Activated naive CD4-positive, alpha-beta T cell treated with anti-CD3 and anti-CD28 coated beads, Interleukin-2, amount 50 U/mL, for 24 hours (primary cell): Measurements from ENCODE around the gene SYDE2.

ENCODE experiments used
- H3K27ac Mint-ChIP-seq: one replicate; pipeline ENCODE4 v1.8.0; 2021; ENCODE audit warnings: mild to moderate bottlenecking, mixed read lengths
- H3K27me3 Mint-ChIP-seq: one replicate; pipeline ENCODE4 v1.8.0; 2021; ENCODE audit warnings: mixed read lengths
- H3K36me3 Mint-ChIP-seq: one replicate; pipeline ENCODE4 v1.8.0; 2021; ENCODE audit warnings: mixed read lengths
- H3K4me1 Mint-ChIP-seq: one replicate; pipeline ENCODE4 v1.8.0; 2021; ENCODE audit warnings: mixed read lengths
- H3K4me3 Mint-ChIP-seq: one replicate; pipeline ENCODE4 v1.8.0; 2021; ENCODE audit warnings: mild to moderate bottlenecking, mixed read lengths
- H3K9me3 Mint-ChIP-seq: one replicate; pipeline ENCODE4 v1.8.0; 2021; ENCODE audit warnings: mixed read lengths

SYDE2 gene

DNA sequence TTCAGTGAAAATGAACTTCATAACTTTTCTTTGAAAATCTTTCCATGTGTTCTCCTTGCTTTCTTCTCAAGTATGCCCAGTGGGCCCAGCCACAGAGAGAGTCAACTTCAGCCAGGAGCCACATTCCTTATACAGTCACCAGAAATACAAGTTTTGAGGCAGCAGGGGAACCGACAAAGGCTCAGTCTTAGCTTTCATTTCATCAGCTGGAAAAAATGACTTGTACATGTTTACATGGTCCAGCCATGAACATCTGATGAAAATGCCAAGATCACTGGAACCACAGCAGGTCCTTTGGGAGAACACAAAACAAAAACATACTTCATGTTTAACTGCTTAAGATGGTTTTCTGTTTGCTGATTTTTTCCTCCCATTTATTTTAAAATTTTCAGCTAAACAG, 72.5 kb downstream of the SYDE2 start:
- Mint-ChIP-seq H3K36me3 (no peaks in the 10 kb centered on the region), H3K9me3 (no peaks in the 10 kb centered on the region), H3K27me3 (no peaks in the 10 kb centered on the region), H3K27ac (no peak overlapping the region), H3K4me3 (no peak overlapping the region), H3K4me1 (no peaks in the 10 kb centered on the region)

DNA sequence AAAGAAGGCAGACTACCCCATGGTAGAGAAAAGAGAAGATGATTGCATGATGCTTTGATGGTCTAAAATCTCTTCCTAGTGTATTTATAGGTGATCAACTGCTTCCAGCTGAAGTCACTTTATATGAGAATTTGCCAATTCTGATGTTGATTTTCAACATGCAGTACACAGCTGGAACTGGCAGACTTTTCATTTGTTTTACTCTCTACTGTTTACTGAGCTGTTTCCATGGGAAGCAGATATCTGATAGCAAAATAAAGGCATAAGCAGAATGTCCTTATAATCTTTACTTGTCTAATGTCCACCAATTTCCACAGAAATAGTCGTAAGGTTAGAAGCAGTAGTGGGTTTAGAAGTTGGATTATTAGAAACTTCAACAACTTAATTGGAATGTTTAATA, 74.9 kb downstream of the SYDE2 start:
- Mint-ChIP-seq H3K9me3 (no peaks in the 10 kb centered on the region), H3K4me3 (no peak overlapping the region), H3K4me1 (no peaks in the 10 kb centered on the region), H3K27ac (no peak overlapping the region), H3K27me3 (no peaks in the 10 kb centered on the region), H3K36me3 (no peaks in the 10 kb centered on the region)

DNA sequence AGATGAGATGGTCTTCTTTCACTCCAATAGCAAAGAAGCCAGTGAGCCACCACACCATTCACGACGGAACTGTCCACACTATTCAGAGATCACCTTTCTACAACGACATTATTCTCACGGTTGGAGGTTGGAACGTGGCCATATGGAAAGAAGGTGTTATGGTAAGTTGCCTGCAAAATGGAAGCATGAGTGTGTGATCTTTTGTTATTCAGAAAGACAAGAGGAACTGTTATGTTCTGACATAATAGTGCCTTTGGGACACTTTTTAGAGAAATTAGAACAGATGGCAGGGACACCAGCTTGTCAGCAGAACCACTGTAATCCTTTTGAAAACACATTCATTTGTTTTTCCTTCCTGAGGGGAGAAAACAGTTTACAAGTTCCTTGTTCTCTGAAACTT, 76.7 kb downstream of the SYDE2 start:
- Mint-ChIP-seq H3K9me3 (no peaks in the 10 kb centered on the region), H3K4me3 (no peak overlapping the region), H3K27ac (no peak overlapping the region)

DNA sequence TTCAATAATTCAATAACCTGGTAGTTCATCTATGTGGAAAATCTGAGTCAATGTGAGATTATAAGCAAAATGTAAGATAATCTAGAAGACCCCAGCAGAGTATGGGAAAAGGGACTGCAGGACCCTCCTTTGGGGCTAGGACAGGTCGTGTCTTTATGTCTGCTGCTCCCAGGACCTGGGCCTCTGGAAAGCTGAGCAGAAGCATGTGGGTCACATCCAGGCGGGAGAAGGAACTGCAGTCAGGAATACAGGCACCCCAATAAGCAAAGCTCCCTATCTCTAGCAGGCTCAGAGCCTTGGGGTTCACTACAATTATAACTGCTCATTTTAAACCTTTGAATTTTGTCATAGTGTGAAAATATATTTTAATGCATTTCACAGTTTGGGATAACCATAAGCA, 78.6 kb downstream of the SYDE2 start:
- H3K4me1 Mint-ChIP-seq = no peaks in the 10 kb centered on the region
- no peak overlapping the region for H3K27ac Mint-ChIP-seq
- H3K27me3 Mint-ChIP-seq = peaks cover 2% of the 10 kb centered on the region
- H3K36me3 Mint-ChIP-seq = no peaks in the 10 kb centered on the region
- H3K4me3 Mint-ChIP-seq = no peak overlapping the region
- no peaks in the 10 kb centered on the region for H3K9me3 Mint-ChIP-seq

More for the DNA sequence above, 76.7 kb downstream of the SYDE2 start:
- H3K4me1 Mint-ChIP-seq = no peaks in the 10 kb centered on the region
- peaks cover 2% of the 10 kb centered on the region for H3K27me3 Mint-ChIP-seq
- no peaks in the 10 kb centered on the region for H3K36me3 Mint-ChIP-seq

DNA sequence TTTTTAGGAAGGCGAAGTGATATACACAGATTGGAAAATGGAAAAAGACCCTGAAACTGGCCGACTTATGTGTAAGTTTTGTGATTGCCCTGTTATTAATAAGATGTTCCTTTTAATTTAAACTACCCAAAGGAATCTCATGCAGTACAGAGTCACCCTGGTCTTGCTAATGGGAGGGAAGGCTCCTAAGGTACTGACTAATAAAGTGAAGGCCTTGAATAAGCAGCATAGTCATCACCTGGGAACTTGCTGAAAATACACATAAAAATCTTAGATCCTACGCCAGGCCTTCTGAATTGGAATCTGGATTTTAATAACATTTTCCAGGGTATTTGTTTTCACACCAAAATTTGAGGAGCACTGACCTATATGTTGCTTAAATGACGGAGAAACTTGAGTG, 79.1 kb downstream of the SYDE2 start:
- no peaks in the 10 kb centered on the region for H3K9me3 Mint-ChIP-seq
- no peak overlapping the region for H3K27ac Mint-ChIP-seq
- peaks cover 2% of the 10 kb centered on the region for H3K27me3 Mint-ChIP-seq
- H3K4me1 Mint-ChIP-seq = no peaks in the 10 kb centered on the region
- no peaks in the 10 kb centered on the region for H3K36me3 Mint-ChIP-seq
- no peak overlapping the region for H3K4me3 Mint-ChIP-seq

DNA sequence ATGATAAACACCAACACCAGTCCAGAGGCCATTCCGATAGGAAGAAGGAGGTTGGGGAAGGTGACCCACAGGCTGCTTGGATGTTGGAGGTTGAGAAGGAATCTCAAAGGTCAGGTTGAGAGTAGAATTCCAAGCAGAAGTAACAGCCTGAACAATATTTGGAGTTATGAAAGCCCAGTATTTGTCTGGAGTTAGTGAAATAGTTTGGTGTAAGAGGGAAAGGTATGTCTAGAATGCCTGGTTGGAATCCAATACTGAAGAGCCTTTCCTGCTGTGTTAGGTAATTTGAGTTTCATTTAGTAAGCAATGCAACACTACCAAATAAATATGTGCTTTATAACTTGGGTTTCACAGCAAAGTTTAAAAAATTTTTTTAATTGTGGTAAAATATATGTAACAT, 82.1 kb downstream of the SYDE2 start:
- H3K4me3 Mint-ChIP-seq = no peak overlapping the region
- no peaks in the 10 kb centered on the region for H3K36me3 Mint-ChIP-seq
- no peak overlapping the region for H3K27ac Mint-ChIP-seq
- H3K27me3 Mint-ChIP-seq = peaks cover 2% of the 10 kb centered on the region
- H3K9me3 Mint-ChIP-seq = no peaks in the 10 kb centered on the region
- H3K4me1 Mint-ChIP-seq = no peaks in the 10 kb centered on the region

DNA sequence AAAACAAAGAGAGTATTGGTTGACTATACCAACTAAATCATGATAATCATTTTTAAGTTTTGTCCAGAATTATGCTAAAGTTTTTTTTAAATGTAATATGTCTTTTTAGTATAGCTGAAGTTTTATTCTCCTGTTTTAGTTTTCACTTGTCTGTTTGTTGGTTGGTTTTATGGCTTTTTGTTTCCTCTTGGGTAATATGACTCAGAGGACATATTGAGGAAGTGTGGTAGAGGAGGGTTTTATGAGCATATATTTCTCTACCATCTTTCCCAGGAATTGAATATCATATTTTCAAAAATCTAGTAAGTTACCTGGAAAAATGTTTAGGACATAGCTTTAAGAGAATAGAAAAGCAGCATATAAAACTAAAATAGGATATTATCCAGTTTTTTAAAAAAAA, 84.0 kb downstream of the SYDE2 start:
- Mint-ChIP-seq H3K27me3 (peaks cover 2% of the 10 kb centered on the region), H3K36me3 (no peaks in the 10 kb centered on the region), H3K4me3 (no peak overlapping the region), H3K4me1 (no peaks in the 10 kb centered on the region), H3K27ac (no peak overlapping the region), H3K9me3 (no peaks in the 10 kb centered on the region)

DNA sequence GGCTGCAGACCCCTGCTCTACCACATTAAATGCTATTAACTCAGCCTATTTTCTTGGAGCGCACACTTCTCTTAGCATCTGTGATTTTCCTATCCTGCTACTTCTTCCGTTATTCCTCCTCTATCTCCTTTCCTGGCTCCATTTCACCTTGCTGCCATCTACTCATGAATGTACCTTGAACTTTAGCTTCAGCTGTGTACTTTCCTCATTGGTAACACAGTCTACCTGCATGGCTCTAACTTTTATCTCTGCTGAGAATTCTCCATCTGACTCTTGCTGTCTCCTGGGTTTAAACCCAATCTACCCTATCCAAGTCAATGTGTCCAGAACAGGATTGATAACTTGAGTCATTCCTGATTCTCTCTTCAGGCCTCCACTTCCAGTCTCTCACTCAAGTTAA, 84.9 kb downstream of the SYDE2 start:
- Mint-ChIP-seq H3K4me3 (no peak overlapping the region), H3K4me1 (no peaks in the 10 kb centered on the region), H3K27ac (no peak overlapping the region), H3K27me3 (peaks cover 2% of the 10 kb centered on the region), H3K9me3 (no peaks in the 10 kb centered on the region), H3K36me3 (no peaks in the 10 kb centered on the region)

DNA sequence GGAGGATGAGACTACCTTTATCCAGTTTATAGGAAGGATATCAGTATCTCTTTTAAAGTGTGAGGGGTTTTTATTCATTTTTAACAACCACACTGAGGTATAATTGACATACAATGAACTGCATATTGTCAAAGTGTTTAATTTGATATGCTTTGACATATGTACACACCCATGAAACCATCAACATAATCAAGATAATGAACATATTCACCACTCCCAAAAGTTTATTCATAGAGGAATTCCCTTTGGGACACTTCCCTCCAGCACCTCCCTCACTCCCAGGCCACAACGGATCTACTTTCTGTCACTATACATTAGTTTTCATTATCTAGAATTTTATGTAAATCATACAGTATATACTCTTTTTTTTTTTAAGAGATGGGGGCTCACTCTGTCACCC, 89.1 kb downstream of the SYDE2 start:
- Mint-ChIP-seq H3K4me3 (no peak overlapping the region), H3K27me3 (no peaks in the 10 kb centered on the region), H3K27ac (no peak overlapping the region)

DNA sequence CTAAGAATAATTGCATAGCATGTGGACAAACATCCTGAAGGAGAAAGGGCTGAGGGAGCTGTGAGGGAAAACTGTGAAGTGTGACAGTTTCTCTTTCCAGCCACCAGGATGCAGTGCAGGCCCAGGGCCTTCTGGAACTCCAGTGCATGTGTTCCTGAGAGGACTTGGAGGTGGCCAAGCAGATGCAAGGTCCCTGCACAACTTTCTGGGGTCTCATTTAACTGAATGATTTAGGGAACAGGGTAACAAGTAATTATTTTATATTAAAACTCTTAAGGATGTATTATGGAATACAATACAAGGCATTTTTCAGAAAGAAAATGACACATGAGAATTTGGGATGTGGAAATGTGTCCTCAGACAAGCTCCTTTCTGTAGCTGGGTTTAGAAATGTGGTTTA, 91.3 kb downstream of the SYDE2 start:
- H3K9me3 Mint-ChIP-seq = no peaks in the 10 kb centered on the region
- no peaks in the 10 kb centered on the region for H3K36me3 Mint-ChIP-seq
- no peak overlapping the region for H3K27ac Mint-ChIP-seq
- H3K4me1 Mint-ChIP-seq = peaks cover 4% of the 10 kb centered on the region
- H3K27me3 Mint-ChIP-seq = no peaks in the 10 kb centered on the region
- no peak overlapping the region for H3K4me3 Mint-ChIP-seq

More for the DNA sequence above, 89.1 kb downstream of the SYDE2 start:
- Mint-ChIP-seq H3K9me3 (no peaks in the 10 kb centered on the region), H3K4me1 (peaks cover 4% of the 10 kb centered on the region), H3K36me3 (no peaks in the 10 kb centered on the region)
